ENCODE measurements around the gene LGSN.
"Not testable (repeated sequence)": the region's sequence is repeated elsewhere in the genome, so short reads cannot be mapped to it uniquely, and the experiment has no call there.

The LGSN gene

GRCh38 chr6:63319939-63320338, at the start of gene LGSN:
LGSN (minus strand) TSS chr6:63319983; CDS start chr6:63319943, 40 bp downstream.
- no peak for DNase-seq

GRCh38 chr6:63368347-63368746, 48.6 kb upstream of the LGSN start:
- no peak for DNase-seq

GRCh38 chr6:63362500-63363120, 42.8 kb upstream of the LGSN start:
- not testable (repeated sequence) for DNase-seq

- not testable (repeated sequence) for DNase-seq
Measured at GRCh38 chr6:63357384-63357783, 37.6 kb upstream of the LGSN start.

GRCh38 chr6:63355632-63356031, 35.8 kb upstream of the LGSN start:
- no peak for DNase-seq

- no peak for DNase-seq
Measured at GRCh38 chr6:63353286-63353630, 33.5 kb upstream of the LGSN start.

GRCh38 chr6:63352544-63353285, 32.9 kb upstream of the LGSN start:
- DNase-seq, result no peak

- DNase-seq, result no peak
Measured at GRCh38 chr6:63352069-63352543, 32.3 kb upstream of the LGSN start.

- DNase-seq, result no peak
Measured at GRCh38 chr6:63349401-63349800, 29.6 kb upstream of the LGSN start.

GRCh38 chr6:63348836-63349235, 29.1 kb upstream of the LGSN start:
- no peak for DNase-seq

GRCh38 chr6:63347599-63347998, 27.8 kb upstream of the LGSN start:
- DNase-seq, result no peak

GRCh38 chr6:63346217-63346835, 26.5 kb upstream of the LGSN start:
- no peak for DNase-seq

GRCh38 chr6:63340351-63340750, 20.6 kb upstream of the LGSN start:
- no peak for DNase-seq

- not testable (repeated sequence) for DNase-seq
Measured at GRCh38 chr6:63334652-63335051, 14.9 kb upstream of the LGSN start.

GRCh38 chr6:63333440-63333839, 13.7 kb upstream of the LGSN start:
- DNase-seq, result no peak

- DNase-seq, result not testable (repeated sequence)
Measured at GRCh38 chr6:63326630-63327029, 6.8 kb upstream of the LGSN start.

GRCh38 chr6:63322981-63323380, 3.2 kb upstream of the LGSN start:
- no peak for DNase-seq

- DNase-seq, result no peak
Measured at GRCh38 chr6:63321821-63322220, 2.0 kb upstream of the LGSN start.

- no peak for DNase-seq
Measured at GRCh38 chr6:63317641-63318040, 2.1 kb downstream of the LGSN start.

GRCh38 chr6:63316113-63316512, 3.7 kb downstream of the LGSN start:
- DNase-seq, result no peak

GRCh38 chr6:63313111-63313510, 6.7 kb downstream of the LGSN start:
- DNase-seq, result no peak

- DNase-seq, result peak; percentile 3
Measured at GRCh38 chr6:63307581-63308246, 12.1 kb downstream of the LGSN start.

- no peak for DNase-seq
Measured at GRCh38 chr6:63306420-63306819, 13.4 kb downstream of the LGSN start.

- no peak for DNase-seq
Measured at GRCh38 chr6:63305277-63305676, 14.5 kb downstream of the LGSN start.
